Activated naive CD4-positive, alpha-beta T cell treated with anti-CD3 and anti-CD28 coated beads, Interleukin-2, amount 50 U/mL, for 16 hours (primary cell): Measurements from ENCODE around the gene DGKI.
"Not testable (repeated sequence)": the region's sequence is repeated elsewhere in the genome, so short reads cannot be mapped to it uniquely, and the experiment has no call there.

Experiments used
- DNase-seq: peaks from one replicate; pipeline ENCODE4 v3.0.0-alpha.2; 2020

Gene DGKI

DNA sequence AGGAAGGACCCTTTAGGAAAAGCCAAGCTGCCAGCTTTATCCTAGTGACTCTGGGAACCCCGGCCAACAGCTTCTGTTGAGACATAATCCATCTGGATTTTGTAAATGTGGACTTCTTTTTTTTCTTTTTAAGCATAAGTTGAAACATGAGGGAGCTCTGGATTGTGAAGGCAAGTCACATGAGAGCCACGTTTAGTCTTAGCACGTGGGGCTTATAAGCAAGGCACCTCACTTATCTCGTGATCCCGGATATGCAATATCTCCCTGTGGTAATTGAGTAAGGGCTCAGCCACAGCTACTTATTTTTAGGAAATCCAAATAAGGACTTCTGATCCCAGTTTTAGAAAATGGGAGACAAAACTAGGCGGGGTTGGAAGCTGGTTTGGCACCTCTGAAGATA is 392.0 kb downstream of the DGKI start:
- DNase-seq = no peak

DNA sequence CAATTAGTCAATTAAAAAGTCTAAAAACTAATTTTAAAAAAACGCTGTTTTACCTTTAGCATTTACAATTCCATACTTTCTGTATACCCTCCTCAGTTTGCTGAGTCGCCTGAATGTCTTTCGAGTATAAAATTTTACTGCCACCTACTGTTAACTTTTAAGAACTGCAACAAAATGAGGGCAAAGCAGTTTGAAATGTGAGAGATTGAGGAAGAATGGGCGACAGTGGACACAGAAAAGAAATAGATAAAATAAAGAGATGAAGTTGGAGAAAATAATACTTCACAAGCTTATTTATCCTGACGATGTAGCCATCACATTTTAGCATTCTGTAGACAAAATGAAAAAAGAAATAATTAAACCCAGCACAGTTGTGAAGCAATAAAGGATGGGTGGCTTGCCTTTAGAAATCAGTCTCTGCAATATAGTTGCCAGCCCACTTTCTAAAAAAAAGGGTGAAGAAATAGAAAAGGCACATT is 392.5 kb downstream of the DGKI start:
- DNase-seq = no peak

- DNase-seq = no peak
Measured at GRCh38 chr7:137453356-137453755, 393.4 kb downstream of the DGKI start.

- no peak for DNase-seq
Measured at GRCh38 chr7:137449016-137449415, 397.8 kb downstream of the DGKI start.

DNA sequence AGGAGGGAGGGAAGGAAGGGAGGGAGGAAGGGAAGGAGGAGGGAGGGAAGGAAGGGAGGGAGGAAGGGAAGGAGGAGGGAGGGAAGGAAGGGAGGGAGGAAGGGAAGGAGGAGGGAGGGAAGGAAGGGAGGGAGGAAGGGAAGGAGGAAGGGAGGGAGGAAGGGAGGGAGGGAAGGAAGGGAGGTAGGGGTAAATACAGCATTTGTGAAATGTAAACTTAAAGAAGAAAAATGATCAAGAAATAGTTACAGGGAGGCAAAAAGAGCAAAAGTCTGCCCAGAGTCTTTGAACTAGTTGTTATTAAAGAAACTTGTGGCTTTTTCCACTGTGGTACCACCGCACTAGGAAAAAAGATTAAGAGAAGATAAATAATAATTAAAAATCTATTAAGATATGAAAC is 398.2 kb downstream of the DGKI start:
- DNase-seq = not testable (repeated sequence)

DNA sequence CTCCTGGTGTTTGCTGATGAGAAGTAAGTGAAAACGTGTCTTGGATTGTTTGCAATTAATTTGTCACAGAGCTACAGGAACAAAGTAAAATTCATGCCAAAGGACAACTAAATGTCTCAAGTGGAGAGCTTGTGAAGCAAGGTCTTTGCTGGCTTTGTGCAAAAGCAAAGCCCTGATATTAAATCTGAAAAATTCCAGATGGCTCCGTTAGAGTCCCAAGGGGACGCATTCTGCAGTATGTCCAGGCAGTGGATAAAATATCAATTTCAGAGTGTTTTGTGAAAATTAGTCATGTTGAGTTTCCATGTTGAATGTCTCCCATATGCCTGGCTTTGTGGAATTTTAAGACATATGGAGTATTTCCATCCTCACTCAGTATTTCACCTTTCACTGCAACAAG is 400.7 kb downstream of the DGKI start:
- DNase-seq = no peak

DNA sequence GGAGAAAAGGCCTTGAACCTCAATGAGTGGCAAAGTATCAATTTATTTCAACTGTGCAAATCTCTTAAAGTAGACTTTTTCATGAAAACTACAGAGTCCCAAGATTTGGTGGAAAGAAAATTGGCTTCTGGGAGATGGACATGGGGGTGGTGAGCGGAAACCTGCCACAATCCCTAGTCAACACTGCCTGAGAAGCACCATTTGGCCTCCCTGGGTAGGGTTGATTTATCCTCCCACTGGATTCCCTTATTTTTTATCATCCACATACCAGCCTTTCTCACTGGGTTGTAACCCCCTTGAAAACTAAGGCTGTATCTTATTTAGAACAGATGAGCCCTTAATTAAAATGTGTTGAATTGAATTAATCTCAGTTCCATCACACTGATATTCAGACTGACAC is 401.5 kb downstream of the DGKI start:
- DNase-seq = no peak

GRCh38 chr7:137443616-137444015 is 403.2 kb downstream of the DGKI start:
- no peak for DNase-seq

DNA sequence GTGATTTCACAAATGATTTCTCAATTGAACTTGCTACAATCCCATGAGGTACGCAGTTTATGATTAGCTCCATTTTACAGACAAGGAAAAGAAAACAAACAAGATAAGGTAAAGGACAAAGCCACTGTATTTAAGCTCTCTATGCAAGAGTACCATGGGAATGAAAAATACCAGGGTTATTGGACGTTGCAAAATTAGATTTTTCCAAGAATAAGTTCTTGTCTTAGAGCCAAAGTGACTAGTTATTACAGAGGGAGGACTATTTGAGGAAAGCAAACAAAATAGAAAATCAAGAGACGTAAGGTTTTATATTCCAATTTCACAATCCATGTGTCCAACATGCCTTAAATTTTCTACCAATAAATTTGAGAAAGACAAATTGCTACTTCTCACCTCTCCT is 405.3 kb downstream of the DGKI start:
- no peak for DNase-seq

DNA sequence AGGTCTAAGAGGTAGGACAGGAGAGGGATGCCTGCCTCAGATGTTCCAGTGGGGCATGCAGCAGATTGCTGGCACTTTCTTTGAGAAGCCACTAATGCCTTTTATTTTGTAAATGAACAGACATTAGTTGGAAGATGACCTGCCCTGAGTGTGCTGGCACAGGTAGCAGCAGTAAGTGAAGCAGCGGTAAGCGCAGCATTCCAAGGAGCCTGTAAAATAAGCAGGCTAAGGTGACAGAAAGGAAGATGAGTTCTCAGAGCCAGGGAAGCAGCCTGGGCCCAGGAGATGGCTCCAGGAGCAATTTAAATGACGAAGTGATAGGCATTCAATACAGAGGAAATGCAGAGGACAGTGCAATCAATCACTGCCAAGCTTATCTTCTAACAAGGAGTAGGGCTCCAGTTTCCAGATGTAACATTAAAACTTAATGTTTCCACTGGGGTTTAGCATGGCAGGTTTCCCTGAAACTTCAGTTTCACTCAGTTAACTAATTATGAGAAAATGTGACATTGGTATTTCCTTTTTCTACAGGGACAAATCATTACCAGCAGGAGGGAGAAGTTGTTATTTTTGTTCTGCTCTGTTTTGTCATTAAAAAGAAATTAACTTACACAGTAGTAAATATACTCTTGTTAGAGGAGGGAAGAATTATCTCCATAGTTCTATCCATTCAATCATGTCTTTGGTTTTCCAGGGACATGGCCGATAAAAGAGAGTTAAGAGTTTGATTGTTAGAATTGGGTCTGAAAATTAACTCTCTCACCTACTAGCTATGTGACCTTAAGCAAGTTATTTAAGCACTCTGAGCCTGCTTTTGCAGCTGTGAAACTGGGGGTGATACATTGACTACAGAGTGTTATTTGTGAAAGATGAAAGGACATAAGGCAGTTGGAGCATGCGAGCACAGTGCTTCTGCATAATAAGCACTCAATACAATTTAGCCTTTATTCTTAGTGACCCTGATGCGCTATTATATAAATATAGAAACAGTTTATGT is 406.6 kb downstream of the DGKI start:
- DNase-seq = no peak

GRCh38 chr7:137434946-137435345 is 411.8 kb downstream of the DGKI start:
- no peak for DNase-seq

DNA sequence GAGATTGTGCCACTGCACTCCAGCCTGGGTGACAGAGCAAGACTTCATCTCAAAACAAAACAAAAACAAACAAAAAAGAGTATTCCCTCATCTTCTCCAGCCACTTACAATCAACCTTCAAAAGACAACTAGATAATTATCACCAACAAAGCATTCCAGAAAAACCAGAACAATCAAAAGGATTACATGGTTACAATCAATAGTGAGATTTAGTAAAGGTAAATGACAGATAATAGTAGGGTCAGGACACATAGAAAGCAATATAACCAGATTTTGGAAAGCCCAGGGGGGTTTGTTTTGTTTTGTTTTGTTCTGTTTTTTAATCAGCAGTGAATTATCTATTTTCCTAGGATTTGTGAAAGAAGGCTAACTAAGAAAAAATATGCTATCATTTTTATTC is 412.2 kb downstream of the DGKI start:
- DNase-seq = no peak

DNA sequence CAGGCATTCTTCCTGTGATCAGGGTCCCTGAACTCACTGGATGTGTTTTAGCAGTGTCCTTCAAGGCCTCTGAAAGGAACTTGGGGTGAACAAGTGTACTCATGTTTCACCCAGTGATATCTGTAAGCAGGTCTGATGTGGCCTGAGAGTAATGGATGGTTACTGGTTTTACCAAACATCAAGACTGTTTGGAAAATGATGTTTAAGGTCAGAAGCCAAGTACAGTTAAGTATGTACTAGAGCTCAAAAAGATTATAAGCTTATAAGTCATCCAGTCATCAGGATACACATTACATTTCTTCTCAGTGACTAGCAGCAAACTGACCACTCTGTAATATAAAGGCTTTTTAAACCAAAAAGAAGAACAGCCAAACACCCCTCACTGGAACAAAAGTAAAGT is 423.5 kb downstream of the DGKI start:
- DNase-seq = no peak

DNA sequence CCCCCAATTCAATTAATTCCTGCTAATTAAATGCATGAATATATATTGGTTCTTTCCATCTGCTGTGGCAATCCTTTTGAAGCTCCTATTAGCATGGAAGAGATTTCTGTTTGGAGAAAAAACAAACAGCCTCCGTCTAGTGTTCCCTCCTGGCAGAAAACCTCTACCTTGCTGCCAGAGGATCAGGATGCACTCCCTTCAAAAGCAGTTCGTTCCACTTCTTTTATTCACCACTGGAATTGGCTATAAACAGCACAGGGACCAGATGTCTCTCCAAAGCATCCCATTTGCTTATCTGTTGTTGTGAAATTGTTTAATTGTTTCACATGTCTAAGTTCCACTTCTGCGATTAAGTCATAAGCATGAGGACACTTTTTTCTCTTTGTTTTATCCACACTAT is 425.4 kb downstream of the DGKI start:
- DNase-seq = no peak

- DNase-seq = no peak
Measured at GRCh38 chr7:137418841-137419240, 427.9 kb downstream of the DGKI start.

DNA sequence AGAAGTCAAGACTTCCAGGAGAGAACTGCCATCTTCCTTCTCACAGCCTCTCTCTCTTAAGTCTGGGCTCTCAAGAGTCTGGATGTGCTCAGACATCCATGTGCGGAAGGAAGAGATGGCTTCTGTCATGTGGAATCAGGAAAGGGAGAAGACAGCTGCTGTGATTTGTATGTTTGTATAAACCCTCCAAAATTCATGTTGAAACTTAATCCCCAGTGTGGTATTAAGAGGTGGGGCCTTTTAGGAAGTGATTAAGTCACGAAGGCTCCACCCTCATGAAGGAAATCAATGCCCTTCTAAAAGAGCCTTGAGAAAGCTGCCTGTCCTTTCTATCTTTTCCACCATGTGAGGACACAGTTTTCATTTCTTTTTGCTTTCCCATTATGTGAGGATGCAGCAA is 429.3 kb downstream of the DGKI start:
- no peak for DNase-seq

GRCh38 chr7:137413901-137414300 is 432.9 kb downstream of the DGKI start:
- DNase-seq = no peak

DNA sequence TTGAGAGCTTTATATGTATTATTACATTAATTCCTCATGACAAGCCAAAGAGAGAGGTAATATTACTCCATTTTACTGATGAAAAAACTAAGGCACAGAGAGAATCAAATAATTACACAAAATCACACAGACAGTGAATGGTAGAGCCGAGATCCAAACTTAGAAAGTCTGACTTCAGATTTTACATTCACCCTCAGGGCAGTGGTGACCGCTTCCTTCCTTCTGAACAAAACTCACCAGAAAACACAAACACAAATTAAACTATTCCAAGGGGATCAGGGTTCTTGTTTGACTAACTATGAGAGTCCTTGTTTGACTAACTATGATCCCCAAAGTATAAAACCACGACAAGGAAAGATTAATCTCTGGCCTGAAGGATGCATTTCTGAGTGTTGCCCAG is 435.3 kb downstream of the DGKI start:
- no peak for DNase-seq

DNA sequence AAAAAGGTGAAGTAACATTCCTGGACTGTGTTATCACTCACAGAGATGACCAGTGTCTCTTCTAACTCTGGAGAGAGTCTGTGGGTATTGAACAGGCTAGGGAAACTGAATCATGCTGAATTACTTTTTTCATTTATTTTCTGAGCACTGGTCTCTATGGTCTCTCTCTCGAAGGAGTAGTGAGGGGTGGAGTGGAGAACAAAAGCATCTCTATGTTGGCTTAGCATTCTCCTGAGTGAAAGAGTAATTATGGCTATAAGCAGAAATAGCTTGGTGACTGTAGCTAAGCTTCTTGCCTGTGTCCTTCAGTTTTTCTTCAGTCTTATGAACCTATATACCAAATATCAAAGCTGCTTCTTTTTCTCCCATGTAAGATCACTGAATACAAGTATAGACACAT is 438.6 kb downstream of the DGKI start:
- no peak for DNase-seq

GRCh38 chr7:137407078-137407477 is 439.7 kb downstream of the DGKI start:
- no peak for DNase-seq

DNA sequence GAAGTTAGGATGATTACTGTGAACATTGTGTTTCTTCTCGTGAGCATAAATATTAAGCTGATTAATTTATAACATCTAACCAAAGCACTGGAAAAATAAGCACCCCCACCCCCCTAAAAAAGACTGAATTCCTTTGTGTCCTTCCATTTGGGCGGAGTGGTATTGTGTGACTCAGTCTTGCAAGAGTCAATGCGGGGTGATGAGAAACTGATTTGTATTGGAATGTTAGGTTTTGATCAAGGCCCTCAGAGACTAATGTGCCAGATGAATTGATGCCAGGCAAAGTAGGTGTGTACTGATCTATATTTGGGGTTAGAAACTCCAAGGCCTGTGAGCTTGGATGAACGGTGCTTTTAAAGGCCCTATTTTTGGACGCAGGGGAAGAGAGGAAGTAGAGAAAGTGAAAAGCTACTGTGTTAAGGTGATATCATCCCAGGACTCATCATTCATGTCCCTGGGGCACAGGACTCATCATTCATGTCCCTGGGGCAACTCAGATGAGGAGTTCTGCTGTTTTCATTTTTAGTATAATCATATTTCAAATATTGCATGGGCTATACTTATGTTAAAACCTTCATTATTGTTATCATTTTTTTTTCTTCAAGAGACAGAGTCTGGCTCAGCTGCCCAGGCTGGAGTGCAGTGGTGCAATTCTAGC is 442.0 kb downstream of the DGKI start:
- DNase-seq = no peak

DNA sequence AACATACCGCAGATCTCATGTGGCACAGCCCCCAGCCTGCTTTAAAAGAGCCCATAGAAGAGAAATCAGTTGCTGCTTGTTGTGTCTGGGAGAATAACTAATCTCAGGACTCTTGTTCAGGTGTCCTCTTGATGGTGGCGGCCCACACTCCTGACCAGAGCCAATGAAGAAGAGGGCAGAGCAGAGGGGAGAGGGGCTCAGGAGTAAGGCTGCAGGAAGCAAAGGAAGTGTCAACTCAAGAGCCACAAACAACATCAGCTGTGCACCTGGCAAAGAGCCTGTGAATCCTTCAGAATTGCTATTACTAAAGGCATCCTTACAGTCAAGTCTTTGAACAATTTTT is 443.4 kb downstream of the DGKI start:
- DNase-seq = no peak

GRCh38 chr7:137402536-137403352 is 444.0 kb downstream of the DGKI start:
- no peak for DNase-seq
